Measurements from ENCODE around the gene ARF4.

ARF4 gene

GRCh38 chr3:57582474-57583168, 14.5 kb downstream of the ARF4 start:
- H3K4me3 ChIP-seq (ENCODE audit: low read depth, low read length), result no peak overlapping the region

DNA sequence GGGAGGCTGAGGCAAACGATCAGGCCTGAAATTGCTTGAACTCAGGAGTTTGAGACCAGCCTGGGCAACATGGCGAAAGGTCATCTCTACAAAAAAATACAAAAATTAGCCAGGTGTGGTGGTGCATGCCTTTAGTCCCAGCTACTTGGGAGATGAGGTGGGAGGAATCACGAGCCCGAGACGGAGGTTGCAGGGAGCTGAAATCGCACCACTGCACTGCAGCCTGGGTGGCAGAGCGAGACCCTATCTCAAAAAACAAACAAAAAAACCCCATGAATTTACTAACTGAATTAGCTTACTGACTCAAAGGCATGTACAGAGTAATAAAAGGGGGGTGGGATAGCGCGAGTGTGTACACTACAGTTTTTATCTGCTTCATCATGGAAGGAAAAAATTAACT, 19.3 kb downstream of the ARF4 start:
- no peak overlapping the region for H3K4me3 ChIP-seq (ENCODE audit: low read depth, low read length)

- no peak overlapping the region for H3K4me3 ChIP-seq (ENCODE audit: low read depth, low read length)
Measured at GRCh38 chr3:57575966-57576626, 21.0 kb downstream of the ARF4 start.

DNA sequence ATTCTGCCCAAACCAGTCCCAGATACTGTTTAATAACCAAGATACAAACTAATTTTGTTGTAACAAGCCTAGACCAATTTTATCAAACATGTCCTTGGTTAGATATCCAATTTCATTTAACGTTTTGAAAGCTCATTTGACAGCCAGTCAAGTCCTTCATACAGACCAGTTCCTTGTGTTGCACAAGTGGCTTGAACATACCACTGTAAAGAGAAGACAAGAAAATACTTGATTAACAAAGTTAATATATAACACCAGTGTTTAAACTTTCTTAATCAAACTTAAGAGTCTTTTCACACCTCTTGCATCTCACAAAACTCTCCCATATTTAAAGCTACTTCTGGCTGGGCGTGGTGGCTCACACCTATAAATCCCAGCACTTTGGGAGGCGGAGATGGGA, 25.0 kb downstream of the ARF4 start:
- no peak overlapping the region for H3K4me3 ChIP-seq (ENCODE audit: low read depth, low read length)

GRCh38 chr3:57570878-57571277, 26.3 kb downstream of the ARF4 start:
- H3K4me3 ChIP-seq (ENCODE audit: low read depth, low read length), result no peak overlapping the region

GRCh38 chr3:57569859-57570450, 27.2 kb downstream of the ARF4 start:
- no peak overlapping the region for H3K4me3 ChIP-seq (ENCODE audit: low read depth, low read length)

GRCh38 chr3:57559526-57559925, 37.6 kb downstream of the ARF4 start:
- H3K4me3 ChIP-seq (ENCODE audit: low read depth, low read length), result no peak overlapping the region

DNA sequence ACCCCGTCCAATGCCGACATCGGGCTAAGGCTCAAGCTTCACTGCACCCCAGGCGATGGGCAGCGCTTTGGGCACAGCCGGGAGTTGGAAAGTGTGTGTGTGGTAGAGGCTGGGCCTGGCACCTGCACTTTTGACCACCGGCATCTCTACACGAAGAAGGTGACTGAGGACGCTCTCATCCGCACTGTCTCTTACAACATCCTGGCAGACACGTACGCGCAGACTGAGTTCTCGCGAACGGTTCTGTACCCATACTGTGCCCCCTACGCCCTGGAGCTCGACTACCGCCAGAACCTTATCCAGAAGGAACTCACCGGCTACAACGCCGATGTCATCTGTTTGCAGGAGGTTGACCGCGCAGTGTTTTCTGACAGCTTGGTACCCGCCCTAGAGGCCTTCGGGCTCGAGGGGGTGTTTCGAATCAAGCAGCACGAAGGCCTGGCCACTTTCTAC, 40.0 kb downstream of the ARF4 start:
- H3K4me3 ChIP-seq (ENCODE audit: low read depth, low read length), result peak overlapping the region; percentile 82

DNA sequence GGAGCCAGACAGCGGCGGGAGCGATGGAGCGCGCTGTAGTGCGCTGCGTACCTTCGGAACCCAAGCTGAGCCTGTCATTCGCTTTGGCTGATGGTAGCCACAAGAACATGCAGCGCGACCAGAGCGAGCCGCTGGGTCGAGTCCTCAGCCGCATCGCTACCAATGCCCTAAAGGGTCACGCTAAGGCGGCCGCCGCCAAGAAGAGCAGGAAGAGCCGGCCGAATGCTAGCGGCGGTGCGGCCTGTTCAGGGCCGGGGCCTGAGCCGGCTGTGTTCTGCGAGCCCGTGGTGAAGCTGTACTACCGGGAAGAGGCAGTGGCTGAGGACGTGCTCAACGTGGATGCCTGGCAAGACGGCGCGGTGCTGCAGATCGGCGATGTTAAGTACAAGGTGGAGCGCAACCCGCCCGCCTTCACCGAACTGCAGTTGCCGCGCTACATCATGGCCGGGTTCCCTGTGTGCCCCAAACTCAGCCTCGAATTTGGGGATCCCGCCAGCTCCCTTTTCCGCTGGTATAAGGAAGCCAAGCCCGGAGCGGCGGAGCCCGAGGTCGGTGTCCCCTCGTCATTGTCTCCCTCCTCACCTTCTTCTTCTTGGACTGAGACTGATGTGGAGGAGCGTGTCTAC, 40.6 kb downstream of the ARF4 start:
- peak overlapping the region; percentile 82 for H3K4me3 ChIP-seq (ENCODE audit: low read depth, low read length)

DNA sequence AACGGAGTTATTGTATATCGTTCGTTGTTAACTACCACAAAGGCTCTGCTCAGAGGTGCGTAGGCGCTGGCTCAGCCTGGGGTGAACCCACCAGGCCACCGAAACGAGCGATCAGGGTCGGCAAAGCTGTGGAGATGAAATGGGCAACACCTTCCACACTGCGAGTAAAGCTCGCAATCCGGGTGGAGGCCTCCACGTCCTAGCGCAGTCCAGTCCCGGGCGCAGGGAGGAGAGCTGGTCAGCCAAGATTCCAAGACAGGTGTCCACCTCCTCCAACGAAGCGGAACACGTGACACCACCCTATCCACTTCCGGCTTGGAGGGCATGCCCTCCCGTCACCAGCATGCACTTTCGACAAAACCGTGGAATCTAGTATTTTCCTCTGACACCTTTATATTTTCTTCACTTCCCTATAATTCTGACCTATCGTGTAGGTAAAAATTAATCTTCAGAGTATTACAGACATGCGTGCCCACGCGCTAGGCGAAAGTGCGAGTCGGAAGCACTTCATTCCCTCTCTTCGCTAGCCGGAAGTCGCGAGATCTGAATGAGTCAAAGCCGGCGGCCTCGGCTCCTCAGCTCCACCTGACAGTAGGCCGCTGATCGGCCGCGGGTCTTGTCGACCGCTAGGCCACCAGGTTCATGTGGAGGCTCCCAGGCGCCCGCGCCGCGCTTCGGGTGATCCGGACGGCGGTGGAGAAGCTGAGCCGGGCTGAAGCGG, 41.2 kb downstream of the ARF4 start, which contains the start of gene PDE12:
Gene PDE12, plus strand, starts transcription at position 537 of the 721 bp plus-strand sequence. Its CDS starts 106 bp downstream, at position 643.
- peak within 1 kb of the TSS; percentile 82 for H3K4me3 ChIP-seq (ENCODE audit: low read depth, low read length)

DNA sequence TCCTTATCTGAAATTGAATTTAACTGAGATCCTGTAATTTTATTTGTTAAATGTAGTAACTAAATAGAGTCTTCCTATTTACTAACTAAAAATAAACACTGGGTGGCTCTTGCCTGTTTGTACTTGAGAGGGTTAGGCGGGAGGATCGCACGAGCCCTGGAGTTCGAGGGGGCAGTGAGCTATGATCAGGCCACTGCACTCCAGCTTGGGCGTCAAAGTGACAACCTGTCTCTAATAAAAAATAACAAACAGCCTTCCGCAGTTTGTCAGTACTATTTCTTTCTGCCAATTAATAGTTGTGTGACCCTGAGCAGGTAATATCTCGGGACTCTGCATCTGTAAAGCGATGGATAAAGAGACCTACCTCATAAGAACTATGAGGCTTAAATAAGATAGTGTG, 41.8 kb downstream of the ARF4 start:
- peak overlapping the region; percentile 82 for H3K4me3 ChIP-seq (ENCODE audit: low read depth, low read length)

DNA sequence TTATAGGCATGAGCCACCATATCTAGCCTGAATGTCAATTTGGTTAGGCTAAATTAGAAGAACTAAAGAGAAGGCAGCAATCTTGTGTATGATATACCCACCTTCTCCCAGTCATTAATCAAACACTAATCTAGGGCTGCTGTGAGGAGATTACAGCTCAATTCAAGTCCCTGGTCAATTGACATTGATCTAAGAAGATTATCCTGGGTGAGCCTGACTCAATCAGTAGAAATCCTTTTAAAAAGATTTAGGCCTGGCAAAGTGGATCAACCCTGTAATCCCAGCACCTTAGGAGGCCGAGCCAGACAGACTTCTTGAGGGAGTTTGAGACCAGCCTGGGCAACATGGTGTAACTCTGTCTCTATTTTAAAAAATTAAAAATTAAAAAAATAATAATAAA, 50.5 kb downstream of the ARF4 start:
- H3K4me3 ChIP-seq (ENCODE audit: low read depth, low read length), result no peak overlapping the region

DNA sequence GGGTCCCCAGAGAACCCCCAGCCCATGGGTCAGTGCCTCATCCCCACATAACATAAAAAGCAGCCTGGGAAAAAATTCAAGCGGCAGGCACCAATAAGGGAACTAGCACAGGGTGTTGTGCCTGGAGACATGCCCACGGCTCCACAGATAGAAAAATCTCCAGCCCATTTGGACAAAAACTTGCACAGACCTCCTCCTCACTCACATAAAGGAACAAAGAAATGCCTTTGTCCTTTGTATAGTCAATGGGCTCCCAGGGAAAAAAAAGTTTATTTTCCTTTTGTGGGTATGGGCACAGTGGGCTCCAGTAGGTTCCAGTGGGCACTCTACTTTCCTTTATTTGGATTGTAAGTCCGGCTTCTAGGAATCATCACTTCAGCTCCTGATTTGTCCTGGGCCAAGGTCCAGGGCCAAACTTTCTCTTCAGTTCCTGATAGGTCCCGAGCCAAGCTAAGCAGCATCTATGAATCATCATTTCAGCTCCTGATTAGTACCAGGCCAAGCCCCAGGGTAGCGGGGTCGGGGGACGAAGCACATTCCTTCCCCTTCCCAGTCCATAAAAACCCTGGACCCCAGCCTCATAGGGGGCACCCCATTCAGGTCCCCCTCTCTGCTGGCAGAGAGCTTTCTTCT, 51.4 kb downstream of the ARF4 start:
- H3K4me3 ChIP-seq (ENCODE audit: low read depth, low read length), result no peak overlapping the region

DNA sequence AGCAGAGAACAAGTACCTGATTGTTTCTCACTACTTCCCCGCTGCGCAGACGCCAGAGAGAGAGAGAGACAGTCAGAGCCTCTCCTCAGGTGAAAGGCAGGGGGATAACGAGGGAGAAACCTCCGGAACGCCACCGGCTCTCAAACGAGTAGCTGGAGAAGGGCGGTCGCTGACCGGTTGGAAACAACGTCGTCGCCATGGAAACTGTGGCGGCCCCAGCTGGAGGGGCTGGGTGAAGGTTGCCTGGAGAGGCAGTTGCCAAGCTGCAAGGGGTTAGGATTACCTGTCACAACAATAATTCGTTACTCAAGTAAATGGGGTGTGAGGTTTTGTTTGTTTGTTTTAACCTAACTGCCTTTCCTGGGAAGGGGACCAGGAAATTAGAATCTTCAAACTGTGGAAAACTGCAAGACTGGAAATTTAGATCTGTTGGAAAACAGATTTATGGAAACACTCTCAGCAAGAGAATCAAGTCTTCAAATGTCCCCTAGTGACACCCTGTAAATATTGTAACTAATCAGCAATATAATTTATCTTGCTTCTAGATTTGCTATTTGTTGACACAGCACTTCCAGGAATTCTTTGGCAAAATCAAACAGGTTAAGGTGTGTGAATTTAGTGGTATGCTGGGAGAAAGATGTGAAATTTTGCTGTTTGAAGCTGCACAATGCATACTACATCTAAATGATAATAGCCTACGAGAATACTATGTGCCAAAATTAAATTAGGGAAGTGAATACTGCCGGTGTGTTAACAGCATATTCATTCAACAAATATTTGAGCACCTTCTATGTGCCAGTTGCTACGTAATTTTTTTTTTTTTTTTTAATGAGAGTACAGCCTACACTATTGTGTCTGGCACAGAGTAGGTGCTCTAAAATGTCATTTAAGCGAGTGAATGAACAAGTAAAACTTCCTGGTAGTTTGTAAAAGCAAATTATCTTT, 52.7 kb downstream of the ARF4 start, which contains the start of gene DNAH12:
Gene DNAH12, minus strand, starts transcription at position 164 of the 945 bp plus-strand sequence. CDS start 1,474 bp downstream, outside the sequence.
- no peak within 1 kb of the TSS for H3K4me3 ChIP-seq (ENCODE audit: low read depth, low read length)

- no peak overlapping the region for H3K4me3 ChIP-seq (ENCODE audit: low read depth, low read length)
Measured at GRCh38 chr3:57538465-57538864, 58.7 kb downstream of the ARF4 start.

GRCh38 chr3:57530071-57530608, 67.0 kb downstream of the ARF4 start:
- H3K4me3 ChIP-seq (ENCODE audit: low read depth, low read length), result no peak overlapping the region

Data from iPS-11a (cell line).